CD14-positive monocyte (primary cell): ENCODE data around the gene NAGS. TPM values are rescaled to one million over a fixed set of nuclear protein-coding genes. Genes with fewer than 3 reads are reported as not detected.
"Not testable (repeated sequence)": the region's sequence is repeated elsewhere in the genome, so short reads cannot be mapped to it uniquely, and the experiment has no call there.

Source experiments
- DNase-seq, 3 donors: peaks; one replicate each; pipeline ENCODE4 v3.0.0-alpha.2; 2011 to 2022
- H2AFZ ChIP-seq: 2 replicates; pipeline ENCODE4 v1.6.0; 2012; ENCODE audit warnings: mild to moderate bottlenecking, low read depth, low read length, inconsistent platforms; ENCODE audit not compliant: insufficient read depth, poor library complexity, severe bottlenecking
- H3K27ac ChIP-seq, 2 donors: 1 replicate in 1 of 2; 2 replicates in 1 of 2; pipeline ENCODE4 v1.5.1; 2012 to 2013; ENCODE audit warnings: low read length in 2 of 2, control low read depth in 1 of 2, inconsistent platforms in 1 of 2, low read depth in 1 of 2, mild to moderate bottlenecking in 1 of 2
- H3K27me3 ChIP-seq, 2 donors: one replicate each; pipeline versions ENCODE4 v1.6.0 to v1.6.1; 2011 to 2013; ENCODE audit warnings: low read length in 2 of 2; ENCODE audit not compliant: control insufficient read depth in 2 of 2, insufficient read depth in 2 of 2
- H3K36me3 ChIP-seq, 2 donors: replicated peaks in 1 of 2; 1 replicate in 1 of 2; 2 replicates in 1 of 2; pipeline versions ENCODE4 v1.5.1 to v1.6.1; 2012 to 2013; ENCODE audit warnings: low read length in 2 of 2, control low read depth in 1 of 2, inconsistent platforms in 1 of 2, mild to moderate bottlenecking in 1 of 2; ENCODE audit not compliant: insufficient read depth in 2 of 2, control insufficient read depth in 1 of 2
- H3K4me1 ChIP-seq, 2 donors: 1 replicate in 1 of 2; 2 replicates in 1 of 2; pipeline versions ENCODE4 v1.5.1 to v1.6.1; 2012 to 2013; ENCODE audit warnings: low read length in 2 of 2, control low read depth in 1 of 2, inconsistent platforms in 1 of 2, mild to moderate bottlenecking in 1 of 2, moderate library complexity in 1 of 2; ENCODE audit not compliant: insufficient read depth in 2 of 2, control insufficient read depth in 1 of 2
- H3K4me2 ChIP-seq: replicated peaks from 2 replicates; pipeline ENCODE3; 2012; ENCODE audit warnings: low read length, moderate library complexity, mild to moderate bottlenecking; ENCODE audit not compliant: poor library complexity, severe bottlenecking; ENCODE audit errors: extremely low read depth
- H3K4me3 ChIP-seq, 3 experiments: fragments of 200-600 bp in 1 of 3; sonication (generic) in 1 of 3; replicated peaks in 1 of 3; 1 replicate in 2 of 3; 2 replicates in 1 of 3; pipeline ENCODE4 v1.5.1; 2011 to 2013; ENCODE audit warnings: low read length in 3 of 3, mild to moderate bottlenecking in 3 of 3, control low read depth in 2 of 3, low read depth in 2 of 3, inconsistent platforms in 1 of 3, moderate library complexity in 1 of 3
- H3K79me2 ChIP-seq: 2 replicates; pipeline ENCODE4 v1.6.0; 2012; ENCODE audit warnings: mild to moderate bottlenecking, control low read depth, inconsistent platforms, low read length, moderate library complexity; ENCODE audit not compliant: insufficient read depth
- H3K9ac ChIP-seq: 2 replicates; pipeline ENCODE4 v1.6.0; 2017; ENCODE audit warnings: low read length, mild to moderate bottlenecking; ENCODE audit not compliant: insufficient read depth, poor library complexity, severe bottlenecking
- H3K9me3 ChIP-seq, 2 donors: replicated peaks in 1 of 2; 1 replicate in 1 of 2; 2 replicates in 1 of 2; pipeline versions ENCODE4 v1.5.1 to v1.6.1; 2012 to 2013; ENCODE audit warnings: low read length in 2 of 2, control low read depth in 1 of 2; ENCODE audit not compliant: control insufficient read depth in 1 of 2, insufficient read depth in 1 of 2
- H4K20me1 ChIP-seq: 2 replicates; pipeline ENCODE4 v1.6.0; 2012; ENCODE audit warnings: mild to moderate bottlenecking, low read length, control low read depth, moderate library complexity; ENCODE audit not compliant: insufficient read depth
- H3K27ac Mint-ChIP-seq, 7 donors: one replicate each; pipeline ENCODE4 v1.8.0; 2020; ENCODE audit warnings: mild to moderate bottlenecking in 7 of 7, mixed read lengths in 7 of 7, moderate library complexity in 6 of 7, inconsistent platforms in 2 of 7
- H3K27me3 Mint-ChIP-seq, 3 donors: one replicate each; pipeline ENCODE4 v1.8.0; 2021 to 2022; ENCODE audit warnings: low read depth in 3 of 3, mild to moderate bottlenecking in 3 of 3, mixed read lengths in 3 of 3, moderate library complexity in 3 of 3, inconsistent platforms in 1 of 3
- H3K36me3 Mint-ChIP-seq, 2 donors: one replicate each; pipeline ENCODE4 v1.8.0; 2020; ENCODE audit warnings: mixed read lengths in 2 of 2, inconsistent platforms in 1 of 2, mild to moderate bottlenecking in 1 of 2
- H3K4me1 Mint-ChIP-seq: one replicate; pipeline ENCODE4 v1.8.0; 2020; ENCODE audit warnings: mild to moderate bottlenecking, mixed read lengths
- H3K4me3 Mint-ChIP-seq, 2 donors: one replicate each; pipeline ENCODE4 v1.8.0; 2020; ENCODE audit warnings: mild to moderate bottlenecking in 2 of 2, mixed read lengths in 2 of 2, moderate library complexity in 1 of 2
- H3K9me3 Mint-ChIP-seq, 7 donors: one replicate each; pipeline ENCODE4 v1.8.0; 2020 to 2022; ENCODE audit warnings: mixed read lengths in 7 of 7, mild to moderate bottlenecking in 6 of 7, moderate library complexity in 6 of 7, inconsistent platforms in 2 of 7
- WGBS: methylation state at CpG from one replicate; pipeline ENCODE4 v1.1.5; 2013; ENCODE audit warnings: missing lambda C conversion rate; ENCODE audit not compliant: insufficient coverage; 5-methylcytosine and 5-hydroxymethylcytosine counted together
- intact Hi-C, 2 donors: fragments of 100-400 bp; cut with micrococcal nuclease; formaldehyde crosslinking; loops; one replicate each; pipeline versions ENCODE4 v1.15.0 to v1.15.1; 2023
- polyA plus RNA-seq, 3 donors: library from polyadenylated mRNA; depleted of rRNA in 1 of 3; unstranded in 2 of 3; stranded (reverse) in 1 of 3; fragments of 300-500 nt in 2 of 3; fragments of >200 nt in 1 of 3; fragmentation: Illumina TruSeq in 2 of 3; gene quantifications; 1 replicate in 2 of 3; 2 replicates in 1 of 3; pipeline ENCODE4 v1.2.3, GENCODE V29; 2012 to 2021
- TF ChIP-seq, protein P1 (sequence below): fragments of 200-600 bp; IDR thresholded peaks from one replicate; pipeline ENCODE4 v1.8.0; 2022; ENCODE audit warnings: antibody characterized with exemption, mild to moderate bottlenecking

NAGS gene
- polyA plus RNA-seq, 3 donors, result 0.65 to 0.93 (median 0.84) TPM

DNA sequence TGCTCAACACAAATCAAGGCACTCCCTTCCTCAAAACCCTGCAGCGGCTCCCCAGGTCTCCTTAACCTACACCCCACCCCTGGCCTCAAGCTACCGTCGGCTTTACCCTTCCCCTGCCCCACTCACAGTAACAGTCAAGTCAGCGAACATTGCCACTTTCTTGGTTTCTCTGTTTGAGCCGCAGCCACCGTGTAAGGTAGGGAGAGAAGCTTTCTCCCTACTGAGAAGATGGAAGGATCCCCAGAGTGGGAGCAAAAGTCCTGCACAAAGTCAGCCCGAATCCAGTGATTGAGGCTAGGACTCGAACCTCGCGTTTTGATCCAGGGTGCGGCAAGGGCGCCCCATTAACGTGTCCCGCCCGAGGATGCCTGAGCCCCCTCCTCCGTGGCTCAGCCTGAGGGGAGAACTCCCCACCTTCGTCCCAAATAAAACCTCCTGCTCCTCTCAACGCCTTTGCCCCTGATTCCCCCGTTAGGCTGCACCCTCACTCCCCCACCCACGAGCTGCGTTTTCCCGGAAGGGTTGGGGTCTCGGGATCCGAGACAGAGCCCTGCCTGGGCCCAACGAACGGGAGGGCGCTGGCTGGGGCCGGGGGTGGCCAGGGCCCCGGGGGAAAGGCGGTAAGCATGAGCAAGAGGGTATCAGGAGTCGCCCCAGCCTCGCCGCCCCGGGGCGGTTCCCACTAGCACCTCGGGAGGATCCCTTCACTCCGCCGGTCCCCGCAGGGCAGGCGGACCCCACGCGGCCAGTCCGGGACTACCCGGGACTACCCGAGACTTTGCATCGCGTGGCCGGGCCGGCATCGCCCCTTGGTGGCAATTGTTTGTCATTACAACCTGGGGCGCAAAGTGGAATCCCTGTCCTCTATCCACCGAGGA, 9.9 kb upstream of the NAGS start:
- Histone ChIP-seq H2AFZ (peak overlapping the region; percentile 55), H3K4me3 (no peak overlapping the region), H3K9ac (no peak overlapping the region), H3K27ac (no peak overlapping the region), H3K9me3 (peaks cover 0 to 7% of the 10 kb centered on the region in 2 donors), H3K4me1 (peaks cover 7% of the 10 kb centered on the region in 2 donors), H3K79me2 (no peaks in the 10 kb centered on the region), H3K4me2 (peak overlapping the region; percentile 33), H4K20me1 (no peaks in the 10 kb centered on the region), H3K36me3 (no peaks in the 10 kb centered on the region), H3K27me3 (peaks cover 12 to 38% of the 10 kb centered on the region in 2 donors)
- intact Hi-C loops, result loop anchor here (1.0 to 2.0 kb wide), 2 partner anchors 50 kb away; no protein-coding TSS in a partner anchor
- Mint-ChIP-seq H3K4me1 (peaks cover 7% of the 10 kb centered on the region), H3K9me3 (peaks cover 0 to 9% (median 0%) of the 10 kb centered on the region in 7 donors), H3K4me3 (peak overlapping the region in 1 of 2 donors; percentile 58), H3K27ac (peak overlapping the region in 1 of 7 donors; percentile 5), H3K27me3 (peaks cover 25 to 51% (median 44%) of the 10 kb centered on the region in 3 donors), H3K36me3 (no peaks in the 10 kb centered on the region)
- DNase-seq, result peak; percentile 34 to 61 (median 52)
- 9% methylated on average over 44 of the region's 52 CpGs for WGBS
- TF ChIP-seq, protein P1, sequence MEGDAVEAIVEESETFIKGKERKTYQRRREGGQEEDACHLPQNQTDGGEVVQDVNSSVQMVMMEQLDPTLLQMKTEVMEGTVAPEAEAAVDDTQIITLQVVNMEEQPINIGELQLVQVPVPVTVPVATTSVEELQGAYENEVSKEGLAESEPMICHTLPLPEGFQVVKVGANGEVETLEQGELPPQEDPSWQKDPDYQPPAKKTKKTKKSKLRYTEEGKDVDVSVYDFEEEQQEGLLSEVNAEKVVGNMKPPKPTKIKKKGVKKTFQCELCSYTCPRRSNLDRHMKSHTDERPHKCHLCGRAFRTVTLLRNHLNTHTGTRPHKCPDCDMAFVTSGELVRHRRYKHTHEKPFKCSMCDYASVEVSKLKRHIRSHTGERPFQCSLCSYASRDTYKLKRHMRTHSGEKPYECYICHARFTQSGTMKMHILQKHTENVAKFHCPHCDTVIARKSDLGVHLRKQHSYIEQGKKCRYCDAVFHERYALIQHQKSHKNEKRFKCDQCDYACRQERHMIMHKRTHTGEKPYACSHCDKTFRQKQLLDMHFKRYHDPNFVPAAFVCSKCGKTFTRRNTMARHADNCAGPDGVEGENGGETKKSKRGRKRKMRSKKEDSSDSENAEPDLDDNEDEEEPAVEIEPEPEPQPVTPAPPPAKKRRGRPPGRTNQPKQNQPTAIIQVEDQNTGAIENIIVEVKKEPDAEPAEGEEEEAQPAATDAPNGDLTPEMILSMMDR, result peak; percentile 86

DNA sequence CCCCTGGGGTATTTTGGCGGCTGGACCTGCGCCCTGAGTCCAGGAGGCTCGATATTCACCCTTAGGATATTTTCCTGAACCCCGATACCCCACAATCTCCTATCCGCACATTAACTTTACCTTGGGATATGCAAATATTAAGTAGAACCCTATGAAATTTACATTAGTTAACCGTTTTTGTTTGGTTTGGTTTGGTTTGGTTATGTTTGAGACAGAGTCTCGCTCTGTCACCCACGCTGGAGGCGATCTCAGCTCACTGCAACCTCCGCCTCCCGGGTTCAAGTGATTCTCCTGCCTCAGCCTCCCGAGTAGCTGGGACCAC, 9.3 kb upstream of the NAGS start:
- Mint-ChIP-seq H3K36me3 (no peaks in the 10 kb centered on the region), H3K4me1 (peaks cover 7% of the 10 kb centered on the region), H3K27me3 (peaks cover 27 to 51% (median 44%) of the 10 kb centered on the region in 3 donors), H3K9me3 (peaks cover 0 to 9% (median 0%) of the 10 kb centered on the region in 7 donors), H3K4me3 (peak overlapping the region in 1 of 2 donors; percentile 51), H3K27ac (no peak overlapping the region)
- H3K4me2 ChIP-seq, result peak overlapping the region; percentile 33
- no peak overlapping the region for H3K9ac ChIP-seq
- H3K27me3 ChIP-seq, result peaks cover 12 to 38% of the 10 kb centered on the region in 2 donors
- no peaks in the 10 kb centered on the region for H3K36me3 ChIP-seq
- no peak overlapping the region for H3K27ac ChIP-seq
- WGBS, result 27% methylated on average over 6 of the region's 12 CpGs
- H2AFZ ChIP-seq, result peak overlapping the region; percentile 55
- H4K20me1 ChIP-seq, result no peaks in the 10 kb centered on the region
- peaks cover 7% of the 10 kb centered on the region in 2 donors for H3K4me1 ChIP-seq
- no peak for DNase-seq
- intact Hi-C loops, result loop anchor here (1.0 to 2.0 kb wide), 2 partner anchors 50 to 51 kb away; no protein-coding TSS in a partner anchor
- no peaks in the 10 kb centered on the region for H3K79me2 ChIP-seq
- no peak overlapping the region for H3K4me3 ChIP-seq
- H3K9me3 ChIP-seq, result peaks cover 0 to 7% of the 10 kb centered on the region in 2 donors
- TF ChIP-seq, protein P1, result peak; percentile 42

DNA sequence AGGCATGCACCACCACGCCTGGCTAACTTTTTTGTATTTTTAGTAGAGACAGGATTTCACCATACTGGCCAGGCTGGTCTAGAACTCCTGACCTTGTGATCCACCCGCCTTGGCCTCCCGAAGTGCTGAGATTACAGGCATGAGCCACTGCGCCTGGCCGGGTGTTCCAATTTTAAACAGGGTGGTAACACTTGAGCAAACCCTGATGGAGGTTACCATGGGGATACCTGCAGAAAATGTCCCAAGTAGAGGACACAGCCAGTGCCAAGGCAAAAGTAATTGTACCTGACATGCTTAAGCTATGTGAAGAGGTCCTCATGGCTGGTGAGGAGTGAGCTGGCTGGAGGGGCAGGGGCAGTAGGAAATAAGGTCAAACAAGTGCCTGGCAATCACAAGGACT, 7.2 kb upstream of the NAGS start:
- H3K9me3 Mint-ChIP-seq, H3K27ac Mint-ChIP-seq, H3K4me1 Mint-ChIP-seq, H3K79me2 ChIP-seq, H4K20me1 ChIP-seq, H2AFZ ChIP-seq, intact Hi-C loops, H3K4me3 ChIP-seq, H3K4me1 ChIP-seq, H3K4me2 ChIP-seq, H3K9ac ChIP-seq, H3K36me3 Mint-ChIP-seq, H3K27ac ChIP-seq, DNase-seq, H3K4me3 Mint-ChIP-seq, H3K36me3 ChIP-seq, H3K9me3 ChIP-seq: not testable (repeated sequence)
- peaks cover 12 to 47% of the 10 kb centered on the region in 2 donors for H3K27me3 ChIP-seq
- 94% methylated on average over 5 of the region's 5 CpGs for WGBS
- H3K27me3 Mint-ChIP-seq, result peaks cover 32 to 53% (median 51%) of the 10 kb centered on the region in 3 donors
